ENCODE measurements around the gene FOLR3. TPM values are rescaled to one million over a fixed set of nuclear protein-coding genes. Genes with fewer than 3 reads are reported as not detected.
"Not testable (repeated sequence)": the region's sequence is repeated elsewhere in the genome, so short reads cannot be mapped to it uniquely, and the experiment has no call there.

Gene FOLR3
- polyA plus RNA-seq, 2 donors = 0.11 to 0.41 TPM

- Histone ChIP-seq H3K36me3 (ENCODE audit: control insufficient read depth in 2 of 2, insufficient read depth in 2 of 2, low read length in 1 of 2) (no peaks in the 10 kb centered on the region), H3K27ac (ENCODE audit: low read depth in 2 of 2, low read length in 1 of 2) (no peak overlapping the region), H3K4me1 (ENCODE audit: control insufficient read depth in 2 of 2, insufficient read depth in 2 of 2, low read length in 1 of 2) (no peaks in the 10 kb centered on the region), H3K9me3 (ENCODE audit: control insufficient read depth in 2 of 2, insufficient read depth in 1 of 2, low read depth in 1 of 2, low read length in 1 of 2) (no peaks in the 10 kb centered on the region), H3K27me3 (ENCODE audit: control insufficient read depth in 1 of 2, insufficient read depth in 2 of 2, low read length in 2 of 2) (no peaks in the 10 kb centered on the region), H3K4me3 (ENCODE audit: low read depth in 1 of 2, low read length in 2 of 2) (no peak overlapping the region)
- WGBS, 2 donors = 63 to 77% methylated on average over 4 of the region's 4 CpGs
Measured at GRCh38 chr11:72150882-72151281, 15.4 kb downstream of the FOLR3 start.

GRCh38 chr11:72153874-72154273 is 18.3 kb downstream of the FOLR3 start:
- H3K9me3 ChIP-seq (ENCODE audit: control insufficient read depth in 2 of 2, insufficient read depth in 1 of 2, low read depth in 1 of 2, low read length in 1 of 2); H3K27ac ChIP-seq (ENCODE audit: low read depth in 2 of 2, low read length in 1 of 2); H3K4me3 ChIP-seq (ENCODE audit: low read depth in 1 of 2, low read length in 2 of 2); H3K27me3 ChIP-seq (ENCODE audit: control insufficient read depth in 1 of 2, insufficient read depth in 2 of 2, low read length in 2 of 2); H3K4me1 ChIP-seq (ENCODE audit: control insufficient read depth in 2 of 2, insufficient read depth in 2 of 2, low read length in 1 of 2); H3K36me3 ChIP-seq (ENCODE audit: control insufficient read depth in 2 of 2, insufficient read depth in 2 of 2, low read length in 1 of 2): not testable (repeated sequence)
- 83 to 93% methylated on average over 5 to 6 of the region's 6 CpGs for WGBS, 2 donors

- H3K4me1 ChIP-seq (ENCODE audit: control insufficient read depth in 2 of 2, insufficient read depth in 2 of 2, low read length in 1 of 2) = peaks cover 0 to 5% of the 10 kb centered on the region in 2 donors
- H3K4me3 ChIP-seq (ENCODE audit: low read depth in 1 of 2, low read length in 2 of 2) = no peak overlapping the region
- no peaks in the 10 kb centered on the region for H3K27me3 ChIP-seq (ENCODE audit: control insufficient read depth in 1 of 2, insufficient read depth in 2 of 2, low read length in 2 of 2)
- H3K27ac ChIP-seq (ENCODE audit: low read depth in 2 of 2, low read length in 1 of 2) = no peak overlapping the region
- no peaks in the 10 kb centered on the region for H3K9me3 ChIP-seq (ENCODE audit: control insufficient read depth in 2 of 2, insufficient read depth in 1 of 2, low read depth in 1 of 2, low read length in 1 of 2)
- H3K36me3 ChIP-seq (ENCODE audit: control insufficient read depth in 2 of 2, insufficient read depth in 2 of 2, low read length in 1 of 2) = no peaks in the 10 kb centered on the region
- 88 to 90% methylated on average over 3 of the region's 3 CpGs for WGBS, 2 donors
Measured at GRCh38 chr11:72154816-72155215, 19.3 kb downstream of the FOLR3 start.

- H3K27ac ChIP-seq (ENCODE audit: low read depth in 2 of 2, low read length in 1 of 2) = no peak overlapping the region
- H3K4me1 ChIP-seq (ENCODE audit: control insufficient read depth in 2 of 2, insufficient read depth in 2 of 2, low read length in 1 of 2) = peaks cover 0 to 5% of the 10 kb centered on the region in 2 donors
- H3K36me3 ChIP-seq (ENCODE audit: control insufficient read depth in 2 of 2, insufficient read depth in 2 of 2, low read length in 1 of 2) = no peaks in the 10 kb centered on the region
- H3K9me3 ChIP-seq (ENCODE audit: control insufficient read depth in 2 of 2, insufficient read depth in 1 of 2, low read depth in 1 of 2, low read length in 1 of 2) = no peaks in the 10 kb centered on the region
- WGBS, 2 donors = 88 to 90% methylated on average over 4 of the region's 4 CpGs
- no peak overlapping the region for H3K4me3 ChIP-seq (ENCODE audit: low read depth in 1 of 2, low read length in 2 of 2)
- no peaks in the 10 kb centered on the region for H3K27me3 ChIP-seq (ENCODE audit: control insufficient read depth in 1 of 2, insufficient read depth in 2 of 2, low read length in 2 of 2)
Measured at GRCh38 chr11:72155751-72156150, 20.2 kb downstream of the FOLR3 start.

- Histone ChIP-seq H3K27me3 (ENCODE audit: control insufficient read depth in 1 of 2, insufficient read depth in 2 of 2, low read length in 2 of 2) (no peaks in the 10 kb centered on the region), H3K4me3 (ENCODE audit: low read depth in 1 of 2, low read length in 2 of 2) (no peak overlapping the region), H3K36me3 (ENCODE audit: control insufficient read depth in 2 of 2, insufficient read depth in 2 of 2, low read length in 1 of 2) (no peaks in the 10 kb centered on the region), H3K9me3 (ENCODE audit: control insufficient read depth in 2 of 2, insufficient read depth in 1 of 2, low read depth in 1 of 2, low read length in 1 of 2) (no peaks in the 10 kb centered on the region), H3K4me1 (ENCODE audit: control insufficient read depth in 2 of 2, insufficient read depth in 2 of 2, low read length in 1 of 2) (peaks cover 0 to 5% of the 10 kb centered on the region in 2 donors), H3K27ac (ENCODE audit: low read depth in 2 of 2, low read length in 1 of 2) (no peak overlapping the region)
- 65 to 70% methylated on average over 4 of the region's 4 CpGs for WGBS, 2 donors
Measured at GRCh38 chr11:72157131-72157530, 21.6 kb downstream of the FOLR3 start.

- Histone ChIP-seq H3K4me1 (ENCODE audit: control insufficient read depth in 2 of 2, insufficient read depth in 2 of 2, low read length in 1 of 2) (peaks cover 0 to 5% of the 10 kb centered on the region in 2 donors), H3K36me3 (ENCODE audit: control insufficient read depth in 2 of 2, insufficient read depth in 2 of 2, low read length in 1 of 2) (no peaks in the 10 kb centered on the region), H3K27ac (ENCODE audit: low read depth in 2 of 2, low read length in 1 of 2) (no peak overlapping the region), H3K9me3 (ENCODE audit: control insufficient read depth in 2 of 2, insufficient read depth in 1 of 2, low read depth in 1 of 2, low read length in 1 of 2) (no peaks in the 10 kb centered on the region), H3K4me3 (ENCODE audit: low read depth in 1 of 2, low read length in 2 of 2) (no peak overlapping the region), H3K27me3 (ENCODE audit: control insufficient read depth in 1 of 2, insufficient read depth in 2 of 2, low read length in 2 of 2) (no peaks in the 10 kb centered on the region)
- WGBS, 2 donors = 54 to 62% methylated on average over 2 of the region's 2 CpGs
Measured at GRCh38 chr11:72160319-72160718, 24.8 kb downstream of the FOLR3 start.

- Histone ChIP-seq H3K27ac (ENCODE audit: low read depth in 2 of 2, low read length in 1 of 2) (no peak overlapping the region), H3K4me3 (ENCODE audit: low read depth in 1 of 2, low read length in 2 of 2) (no peak overlapping the region), H3K36me3 (ENCODE audit: control insufficient read depth in 2 of 2, insufficient read depth in 2 of 2, low read length in 1 of 2) (no peaks in the 10 kb centered on the region), H3K4me1 (ENCODE audit: control insufficient read depth in 2 of 2, insufficient read depth in 2 of 2, low read length in 1 of 2) (peaks cover 0 to 5% of the 10 kb centered on the region in 2 donors), H3K9me3 (ENCODE audit: control insufficient read depth in 2 of 2, insufficient read depth in 1 of 2, low read depth in 1 of 2, low read length in 1 of 2) (no peaks in the 10 kb centered on the region), H3K27me3 (ENCODE audit: control insufficient read depth in 1 of 2, insufficient read depth in 2 of 2, low read length in 2 of 2) (no peaks in the 10 kb centered on the region)
- 81 to 84% methylated on average over 16 of the region's 16 CpGs for WGBS, 2 donors
Measured at GRCh38 chr11:72162891-72163492, 27.5 kb downstream of the FOLR3 start.

- not testable (repeated sequence) for H3K27me3 ChIP-seq (ENCODE audit: control insufficient read depth in 1 of 2, insufficient read depth in 2 of 2, low read length in 2 of 2); H3K36me3 ChIP-seq (ENCODE audit: control insufficient read depth in 2 of 2, insufficient read depth in 2 of 2, low read length in 1 of 2); H3K27ac ChIP-seq (ENCODE audit: low read depth in 2 of 2, low read length in 1 of 2); H3K9me3 ChIP-seq (ENCODE audit: control insufficient read depth in 2 of 2, insufficient read depth in 1 of 2, low read depth in 1 of 2, low read length in 1 of 2); H3K4me3 ChIP-seq (ENCODE audit: low read depth in 1 of 2, low read length in 2 of 2); H3K4me1 ChIP-seq (ENCODE audit: control insufficient read depth in 2 of 2, insufficient read depth in 2 of 2, low read length in 1 of 2)
- WGBS, 2 donors = 73 to 92% methylated on average over 2 of the region's 3 CpGs
Measured at GRCh38 chr11:72164187-72164586, 28.7 kb downstream of the FOLR3 start.

- H3K36me3 ChIP-seq (ENCODE audit: control insufficient read depth in 2 of 2, insufficient read depth in 2 of 2, low read length in 1 of 2); H3K27me3 ChIP-seq (ENCODE audit: control insufficient read depth in 1 of 2, insufficient read depth in 2 of 2, low read length in 2 of 2); H3K9me3 ChIP-seq (ENCODE audit: control insufficient read depth in 2 of 2, insufficient read depth in 1 of 2, low read depth in 1 of 2, low read length in 1 of 2); H3K4me3 ChIP-seq (ENCODE audit: low read depth in 1 of 2, low read length in 2 of 2); H3K4me1 ChIP-seq (ENCODE audit: control insufficient read depth in 2 of 2, insufficient read depth in 2 of 2, low read length in 1 of 2): not testable (repeated sequence)
- peak overlapping the region in 1 of 2 donors; percentile 41 for H3K27ac ChIP-seq (ENCODE audit: low read depth in 2 of 2, low read length in 1 of 2)
- 85% methylated on average over 5 of the region's 5 CpGs for WGBS, 2 donors
Measured at GRCh38 chr11:72169046-72169555, 33.6 kb downstream of the FOLR3 start.

- not testable (repeated sequence) for H3K36me3 ChIP-seq (ENCODE audit: control insufficient read depth in 2 of 2, insufficient read depth in 2 of 2, low read length in 1 of 2); H3K27me3 ChIP-seq (ENCODE audit: control insufficient read depth in 1 of 2, insufficient read depth in 2 of 2, low read length in 2 of 2); H3K27ac ChIP-seq (ENCODE audit: low read depth in 2 of 2, low read length in 1 of 2); H3K4me1 ChIP-seq (ENCODE audit: control insufficient read depth in 2 of 2, insufficient read depth in 2 of 2, low read length in 1 of 2); H3K9me3 ChIP-seq (ENCODE audit: control insufficient read depth in 2 of 2, insufficient read depth in 1 of 2, low read depth in 1 of 2, low read length in 1 of 2); H3K4me3 ChIP-seq (ENCODE audit: low read depth in 1 of 2, low read length in 2 of 2)
- WGBS, 2 donors = 82 to 87% methylated on average over 3 of the region's 3 CpGs
Measured at GRCh38 chr11:72169754-72170153, 34.2 kb downstream of the FOLR3 start.

Data from esophagus (tissue), 2 donors.